NCI-H2227 treated with DMSO at 0.1 percent for 48 hours (cell line): ENCODE data around the gene NEURL3.
"Not testable (repeated sequence)": the region's sequence is repeated elsewhere in the genome, so short reads cannot be mapped to it uniquely, and the experiment has no call there.

Experiments used
- DNase-seq: peaks from one replicate; lab custom pipeline; 2025; lab: John Stamatoyannopoulos, UW

NEURL3 gene

GRCh38 chr2:96485350-96485749 lies 19.8 kb downstream of the NEURL3 start:
- DNase-seq = no peak

DNA sequence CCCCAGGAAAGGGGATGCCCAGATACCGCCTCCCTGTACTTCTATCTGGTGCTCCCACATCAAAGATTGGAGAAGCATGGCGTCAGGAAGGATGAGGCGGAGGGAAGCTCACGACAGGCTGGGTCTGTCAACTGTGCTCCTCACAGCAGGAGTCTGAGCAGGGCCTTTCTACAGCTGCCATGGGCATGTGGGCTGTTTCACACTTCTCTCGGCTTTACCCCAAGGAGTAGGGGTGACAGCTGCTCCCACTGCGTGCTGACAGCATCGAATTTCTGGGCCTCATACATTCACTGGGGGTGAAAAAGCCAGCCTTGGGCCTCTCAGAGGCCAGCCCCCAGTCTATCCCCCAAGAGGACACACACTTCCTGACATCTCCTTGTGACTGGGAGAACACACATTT lies 21.1 kb downstream of the NEURL3 start:
- no peak for DNase-seq

GRCh38 chr2:96477458-96477857 lies 27.7 kb downstream of the NEURL3 start:
- DNase-seq = no peak

GRCh38 chr2:96471772-96472171 lies 33.4 kb downstream of the NEURL3 start:
- no peak for DNase-seq

- no peak for DNase-seq
These were observed 34.5 kb downstream of the NEURL3 start for GRCh38 chr2:96470636-96471035.

DNA sequence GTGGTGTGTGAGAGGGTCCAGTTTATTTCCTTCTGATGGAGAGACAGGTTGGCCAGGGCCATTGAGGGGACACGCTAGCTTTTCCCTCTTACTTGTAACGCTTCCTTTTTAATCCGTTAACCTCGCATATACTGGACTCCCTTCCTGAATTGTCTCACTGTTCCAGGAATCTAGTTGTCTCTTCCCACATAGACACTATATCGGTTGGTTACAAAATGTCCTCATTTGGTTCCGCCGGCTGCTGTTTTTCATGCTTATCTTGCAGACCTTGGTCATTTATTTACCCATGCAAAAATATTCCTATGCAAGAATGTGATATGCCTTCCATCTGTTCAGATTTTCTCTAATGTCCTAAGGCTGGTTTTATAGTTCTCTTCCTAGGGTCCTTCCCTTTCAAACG lies 35.0 kb downstream of the NEURL3 start:
- DNase-seq = no peak

- no peak for DNase-seq
These were observed 36.3 kb downstream of the NEURL3 start for GRCh38 chr2:96468904-96469303.

GRCh38 chr2:96464651-96465050 lies 40.5 kb downstream of the NEURL3 start:
- DNase-seq = no peak

DNA sequence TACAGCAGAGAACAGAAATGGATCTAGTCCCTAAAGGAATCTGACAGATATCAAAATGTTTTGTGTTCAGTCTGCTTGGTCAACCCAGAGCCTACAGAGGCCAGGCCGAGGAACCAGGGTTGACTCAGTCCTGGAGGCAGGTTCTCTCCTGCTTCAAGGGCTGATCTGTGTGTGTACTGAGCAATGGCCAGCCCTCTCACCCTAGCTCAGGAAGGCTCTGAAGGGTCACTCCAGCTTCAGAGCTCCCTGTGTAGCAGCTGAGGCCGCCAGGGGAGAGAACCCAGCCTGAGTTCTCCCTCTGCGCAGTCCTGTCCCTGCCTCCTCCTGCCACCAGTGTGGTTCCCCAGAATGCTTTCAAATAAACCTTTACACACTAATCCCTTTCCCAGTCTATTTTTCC lies 41.1 kb downstream of the NEURL3 start:
- no peak for DNase-seq

DNA sequence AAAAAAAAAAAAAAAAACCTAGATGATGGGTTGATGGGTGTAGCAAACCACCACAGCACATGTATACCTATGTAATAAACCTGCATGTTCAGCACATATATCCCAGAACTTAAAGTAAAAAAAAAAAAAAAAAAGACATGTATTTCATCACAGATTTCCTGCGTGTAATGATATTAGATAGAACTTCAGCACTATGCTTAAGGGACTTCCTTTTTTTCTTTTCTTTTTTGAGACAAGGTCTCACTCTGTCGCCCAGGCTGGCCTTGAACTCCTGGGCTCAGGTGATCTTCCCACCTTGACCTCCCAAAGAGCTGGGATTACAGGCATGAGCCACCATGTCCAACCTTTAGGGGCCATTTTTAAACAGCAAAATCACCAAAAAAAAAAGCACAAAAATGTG lies 42.0 kb downstream of the NEURL3 start:
- no peak for DNase-seq

DNA sequence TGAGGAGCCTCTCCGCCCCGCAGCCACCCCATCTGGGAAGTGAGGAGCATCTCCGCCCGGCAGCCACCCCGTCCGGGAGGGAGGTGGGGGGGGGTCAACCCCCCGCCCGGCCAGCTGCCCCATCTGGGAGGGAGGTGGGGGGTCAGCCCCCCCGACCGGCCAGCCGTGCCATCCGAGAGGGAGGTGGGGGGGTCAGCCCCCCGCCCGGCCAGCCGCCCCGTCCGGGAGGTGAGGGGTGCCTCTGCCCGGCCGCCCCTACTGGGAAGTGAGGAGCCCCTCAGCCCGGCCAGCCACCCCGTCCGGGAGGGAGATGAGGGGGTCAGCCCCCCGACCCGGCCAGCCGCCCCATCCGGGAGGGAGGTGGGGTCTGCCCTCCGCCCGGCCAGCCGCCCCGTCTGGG lies 43.5 kb downstream of the NEURL3 start:
- DNase-seq = not testable (repeated sequence)

DNA sequence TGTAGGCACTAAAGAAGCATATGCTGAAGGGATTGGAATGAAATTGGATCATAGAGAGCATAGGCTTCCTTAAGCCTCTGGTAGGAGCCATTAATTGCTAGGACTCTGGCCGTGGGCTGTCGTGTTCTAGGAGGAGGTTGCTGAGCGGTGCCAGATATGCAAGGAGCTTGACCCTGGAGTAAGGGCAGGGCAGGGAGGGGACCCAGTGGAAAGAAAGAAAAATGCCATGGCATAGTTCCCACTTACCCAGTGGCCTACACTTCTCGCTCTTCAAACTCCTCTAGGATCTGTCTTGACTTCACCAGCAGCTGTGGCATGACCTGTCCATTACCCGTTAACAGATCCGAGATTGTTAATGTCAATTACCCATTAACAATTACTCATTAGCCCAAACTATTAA lies 53.1 kb downstream of the NEURL3 start:
- no peak for DNase-seq

DNA sequence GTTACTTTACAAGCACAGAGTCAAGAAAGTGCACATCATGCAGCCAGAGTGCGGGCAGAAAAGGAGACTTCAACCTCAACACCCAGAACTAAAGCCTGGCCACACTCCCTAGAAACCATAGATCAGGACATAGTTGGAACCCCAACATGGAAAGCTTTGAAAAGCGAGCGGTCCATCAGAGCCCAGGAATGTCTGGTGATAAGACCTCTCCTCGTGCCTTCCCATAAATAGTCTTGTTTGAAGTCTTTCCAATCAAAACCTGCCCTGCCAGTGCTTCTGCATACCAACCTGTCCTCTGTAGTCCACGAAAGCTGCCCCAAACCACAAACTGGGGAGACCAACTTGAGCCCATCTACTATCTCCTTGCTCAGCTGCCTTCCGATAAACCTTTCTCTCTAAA lies 55.5 kb downstream of the NEURL3 start:
- DNase-seq = no peak

DNA sequence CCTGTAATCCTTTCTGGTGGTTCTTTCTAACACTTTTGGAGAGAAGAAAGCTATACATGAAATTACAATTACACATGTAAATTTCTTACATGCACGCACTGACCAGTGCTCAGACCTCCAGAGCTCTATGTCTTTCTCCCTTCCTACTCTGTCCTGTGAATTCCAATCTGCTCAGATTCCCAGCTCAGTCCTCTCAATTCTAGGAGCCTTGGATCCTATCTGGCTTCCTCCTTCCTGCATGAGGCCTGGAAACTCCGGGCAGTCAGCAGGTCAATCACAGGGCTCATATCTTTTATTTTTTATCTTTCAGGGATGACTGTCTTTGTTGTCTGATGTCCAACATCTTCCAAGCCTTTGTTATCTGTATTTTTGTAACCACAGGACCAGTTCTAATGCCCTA lies 56.0 kb downstream of the NEURL3 start:
- DNase-seq = no peak

DNA sequence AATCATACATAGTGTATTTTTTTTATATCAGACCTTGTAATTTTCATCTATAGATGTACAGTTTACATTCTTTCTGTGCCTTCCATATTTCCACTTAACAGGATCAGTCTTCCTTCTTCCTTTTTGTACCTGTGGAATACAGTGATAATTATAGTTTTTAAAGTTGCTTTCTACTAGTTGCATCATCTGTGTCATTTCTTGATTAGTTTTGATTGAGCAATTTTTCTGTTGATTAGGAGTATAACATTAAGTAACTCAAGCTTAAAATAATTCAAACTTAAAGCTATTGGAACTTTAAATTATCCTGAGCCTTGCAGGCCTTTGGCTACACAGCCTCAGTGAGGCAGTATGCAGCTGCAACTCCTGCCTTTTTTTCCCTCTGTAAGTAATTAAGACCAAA lies 57.4 kb downstream of the NEURL3 start:
- DNase-seq = no peak
